Activated CD4-positive, alpha-beta T cell treated with anti-CD3 and anti-CD28 coated beads for 36 hours (primary cell): ENCODE data around the gene PLCXD1. TPM values are rescaled to one million over a fixed set of nuclear protein-coding genes. Genes with fewer than 3 reads are reported as not detected.
"Not testable (repeated sequence)": the region's sequence is repeated elsewhere in the genome, so short reads cannot be mapped to it uniquely, and the experiment has no call there.

Experiments used
- ATAC-seq: fragments of 200-7000 bp; cut with Tn5 transposase; one replicate; pipeline ENCODE4 v1.10.0; 2021; ENCODE audit warnings: mild to moderate bottlenecking, moderate library complexity
- CTCF ChIA-PET: fragments of 350-600 bp; sonication (Branson Sonifier 250); formaldehyde crosslinking; loops from one replicate; lab custom pipeline; 2021; ENCODE audit warnings: antibody characterized with exemption; lab: Charles Lee
- POLR2A ChIA-PET: fragments of 350-600 bp; sonication (Branson Sonifier 250); formaldehyde crosslinking; loops from one replicate; lab custom pipeline; 2021; ENCODE audit warnings: antibody characterized with exemption, inconsistent platforms; lab: Charles Lee
- DNase-seq: peaks from one replicate; pipeline ENCODE4 v3.0.0-alpha.2; 2020
- H3K27ac Mint-ChIP-seq: one replicate; pipeline ENCODE4 v1.8.0; 2021; ENCODE audit warnings: mixed read lengths
- H3K27me3 Mint-ChIP-seq: one replicate; pipeline ENCODE4 v1.8.0; 2021; ENCODE audit warnings: mixed read lengths
- H3K36me3 Mint-ChIP-seq: one replicate; pipeline ENCODE4 v1.8.0; 2021; ENCODE audit warnings: low read depth, mixed read lengths
- H3K4me1 Mint-ChIP-seq: one replicate; pipeline ENCODE4 v1.8.0; 2021; ENCODE audit warnings: mixed read lengths
- H3K4me3 Mint-ChIP-seq: one replicate; pipeline ENCODE4 v1.8.0; 2021; ENCODE audit warnings: mild to moderate bottlenecking, moderate library complexity, mixed read lengths
- H3K9me3 Mint-ChIP-seq: one replicate; pipeline ENCODE4 v1.8.0; 2021; ENCODE audit warnings: low read depth, mixed read lengths
- intact Hi-C, 2 experiments: fragments of 100-400 bp; cut with DNase I in 1 of 2; cut with micrococcal nuclease in 1 of 2; formaldehyde crosslinking; loops; one replicate each; pipeline versions ENCODE4 v1.14.2 to v1.15.1; 2022 to 2024; cut with DNase I, micrococcal nuclease
- total RNA-seq, 2 experiments: library from RNA; stranded (reverse); gene quantifications; one replicate each; pipeline ENCODE4 v1.2.3, GENCODE V29; 2021

PLCXD1 gene
- total RNA-seq, 2 experiments from 2014 or later: 92.8 to 127 TPM

- POLR2A ChIA-PET: no interaction called here
- DNase-seq (no peak), ATAC-seq (no peak)
- Mint-ChIP-seq H3K4me3 (no peak overlapping the region), H3K27me3 (no peaks in the 10 kb centered on the region), H3K27ac (no peak overlapping the region), H3K36me3 (no peaks in the 10 kb centered on the region), H3K9me3 (no peaks in the 10 kb centered on the region), H3K4me1 (peaks cover 8% of the 10 kb centered on the region)
- CTCF ChIA-PET: no interaction called here
- intact Hi-C loops: no loop called here
Measured at GRCh38 chrX:329291-329910, 48.2 kb downstream of the PLCXD1 start.

GRCh38 chrX:330141-330725 is 49.1 kb downstream of the PLCXD1 start:
- ATAC-seq, H3K27me3 Mint-ChIP-seq, H3K36me3 Mint-ChIP-seq, intact Hi-C loops, CTCF ChIA-PET, H3K27ac Mint-ChIP-seq, DNase-seq, H3K4me1 Mint-ChIP-seq, POLR2A ChIA-PET, H3K4me3 Mint-ChIP-seq, H3K9me3 Mint-ChIP-seq: not testable (repeated sequence)

GRCh38 chrX:330726-331150 is 49.6 kb downstream of the PLCXD1 start:
- ChIA-PET CTCF (no interaction called here), POLR2A (no interaction called here)
- intact Hi-C loops: no loop called here
- H3K9me3 Mint-ChIP-seq: no peaks in the 10 kb centered on the region
- no peaks in the 10 kb centered on the region for H3K36me3 Mint-ChIP-seq
- ATAC-seq: peak; percentile 17
- no peaks in the 10 kb centered on the region for H3K27me3 Mint-ChIP-seq
- DNase-seq: no peak
- no peak overlapping the region for H3K4me3 Mint-ChIP-seq
- no peak overlapping the region for H3K27ac Mint-ChIP-seq
- H3K4me1 Mint-ChIP-seq: peaks cover 4% of the 10 kb centered on the region

- ATAC-seq (peak; percentile 60), DNase-seq (no peak)
- H3K9me3 Mint-ChIP-seq: no peaks in the 10 kb centered on the region
- ChIA-PET CTCF (no interaction called here), POLR2A (no interaction called here)
- H3K27ac Mint-ChIP-seq: no peak overlapping the region
- no peak overlapping the region for H3K4me3 Mint-ChIP-seq
- intact Hi-C loops: no loop called here
- peaks cover 4% of the 10 kb centered on the region for H3K4me1 Mint-ChIP-seq
- H3K27me3 Mint-ChIP-seq: no peaks in the 10 kb centered on the region
- H3K36me3 Mint-ChIP-seq: peaks cover 3% of the 10 kb centered on the region
Measured at GRCh38 chrX:331151-331824, 50.1 kb downstream of the PLCXD1 start.

- ChIA-PET POLR2A (no interaction called here), CTCF (no interaction called here)
- ATAC-seq: peak; percentile 11
- Mint-ChIP-seq H3K4me3 (no peak overlapping the region), H3K4me1 (peaks cover 4% of the 10 kb centered on the region), H3K36me3 (peaks cover 7% of the 10 kb centered on the region), H3K9me3 (no peaks in the 10 kb centered on the region), H3K27me3 (no peaks in the 10 kb centered on the region), H3K27ac (no peak overlapping the region)
- no peak for DNase-seq
- intact Hi-C loops: no loop called here
Measured at GRCh38 chrX:331825-332495, 50.8 kb downstream of the PLCXD1 start.

DNA sequence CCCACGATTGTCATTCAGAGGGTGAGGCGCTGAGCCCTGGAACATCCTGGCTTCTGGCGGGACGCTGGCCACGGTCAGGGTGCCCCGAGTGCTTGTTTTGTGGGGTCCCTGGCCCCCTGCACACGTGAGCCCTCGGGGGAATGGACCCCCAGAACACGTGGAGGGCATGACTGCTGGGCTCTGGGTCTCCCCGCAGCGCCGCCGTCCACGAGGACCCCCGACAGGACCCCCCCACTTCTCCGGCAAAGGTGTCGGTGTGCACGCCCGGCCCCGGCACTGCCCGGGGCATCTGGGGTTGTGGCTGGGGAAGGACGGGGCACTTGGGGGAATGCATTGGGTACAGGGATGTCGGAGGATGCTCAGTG is 51.3 kb downstream of the PLCXD1 start:
- DNase-seq: no peak
- Mint-ChIP-seq H3K36me3 (peaks cover 10% of the 10 kb centered on the region), H3K4me3 (no peak overlapping the region)

GRCh38 chrX:332916-333610 is 51.9 kb downstream of the PLCXD1 start:
- Mint-ChIP-seq H3K36me3 (peaks cover 12% of the 10 kb centered on the region), H3K27me3 (no peaks in the 10 kb centered on the region), H3K4me3 (no peak overlapping the region), H3K27ac (no peak overlapping the region), H3K4me1 (peaks cover 4% of the 10 kb centered on the region), H3K9me3 (no peaks in the 10 kb centered on the region)
- ATAC-seq (no peak), DNase-seq (no peak)
- intact Hi-C loops: no loop called here
- ChIA-PET POLR2A (no interaction called here), CTCF (no interaction called here)

More for the DNA sequence above, 51.3 kb downstream of the PLCXD1 start:
- H3K27ac Mint-ChIP-seq: no peak overlapping the region
- CTCF ChIA-PET: no interaction called here
- H3K27me3 Mint-ChIP-seq: no peaks in the 10 kb centered on the region
- H3K4me1 Mint-ChIP-seq: peaks cover 4% of the 10 kb centered on the region
- ATAC-seq: no peak
- no peaks in the 10 kb centered on the region for H3K9me3 Mint-ChIP-seq
- POLR2A ChIA-PET: no interaction called here
- intact Hi-C loops: no loop called here

GRCh38 chrX:333611-334311 is 52.6 kb downstream of the PLCXD1 start:
- H3K36me3 Mint-ChIP-seq: peaks cover 15% of the 10 kb centered on the region
- no peaks in the 10 kb centered on the region for H3K27me3 Mint-ChIP-seq
- no peak overlapping the region for H3K27ac Mint-ChIP-seq
- H3K9me3 Mint-ChIP-seq: no peaks in the 10 kb centered on the region
- CTCF ChIA-PET: no interaction called here
- no peak overlapping the region for H3K4me3 Mint-ChIP-seq
- H3K4me1 Mint-ChIP-seq: peaks cover 4% of the 10 kb centered on the region
- POLR2A ChIA-PET: no interaction called here
- no peak for ATAC-seq
- intact Hi-C loops: no loop called here
- DNase-seq: no peak

- no peak overlapping the region for H3K27ac Mint-ChIP-seq
- POLR2A ChIA-PET: no interaction called here
- intact Hi-C loops: no loop called here
Measured at GRCh38 chrX:334331-334891, 53.2 kb downstream of the PLCXD1 start.

DNA sequence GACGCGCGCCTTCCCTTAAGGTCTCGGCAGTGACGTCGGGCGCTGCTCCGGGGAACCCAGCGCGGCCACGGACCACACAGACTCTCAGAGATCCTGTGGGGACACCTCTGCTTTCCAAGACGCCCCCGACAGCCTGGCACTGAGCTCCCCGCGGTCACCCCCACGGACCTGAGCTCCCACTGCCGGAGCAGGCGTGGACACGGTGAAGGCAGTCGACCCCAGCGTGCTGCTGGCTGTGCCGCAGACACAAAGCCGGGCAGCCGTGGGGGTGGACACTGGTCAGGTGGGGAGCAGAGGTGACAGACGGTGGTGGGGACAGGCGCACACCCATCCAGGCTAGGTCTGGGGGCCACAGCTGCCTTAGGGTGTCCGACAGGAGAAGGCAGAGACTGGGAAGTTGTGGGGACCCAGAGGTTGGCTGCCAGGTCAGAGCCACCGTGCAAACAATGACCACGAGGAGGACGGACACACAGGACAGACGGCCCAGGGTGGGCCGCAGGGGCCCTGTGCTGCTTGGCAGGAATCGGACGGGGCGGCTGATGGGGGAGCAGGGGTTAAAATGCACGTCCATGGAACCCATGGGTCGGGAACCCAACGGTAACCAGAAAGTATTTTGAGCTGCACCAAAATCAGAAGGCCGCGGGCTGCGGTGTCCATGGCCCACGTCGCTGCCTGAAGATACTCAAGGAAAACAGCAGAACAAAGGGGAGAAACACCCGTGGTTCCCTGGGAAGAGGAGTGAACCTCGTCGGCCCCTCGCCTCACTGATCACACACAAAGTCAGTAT is 54.0 kb downstream of the PLCXD1 start:
- Mint-ChIP-seq H3K36me3 (peaks cover 18% of the 10 kb centered on the region), H3K4me3 (no peak overlapping the region), H3K4me1 (peaks cover 4% of the 10 kb centered on the region), H3K27ac (no peak overlapping the region), H3K9me3 (no peaks in the 10 kb centered on the region), H3K27me3 (no peaks in the 10 kb centered on the region)
- ChIA-PET CTCF (no interaction called here), POLR2A (no interaction called here)
- no peak for ATAC-seq
- intact Hi-C loops: no loop called here
- no peak for DNase-seq

More at GRCh38 chrX:334331-334891, 53.2 kb downstream of the PLCXD1 start:
- Mint-ChIP-seq H3K27me3 (no peaks in the 10 kb centered on the region), H3K4me3 (no peak overlapping the region), H3K4me1 (peaks cover 4% of the 10 kb centered on the region), H3K36me3 (peaks cover 18% of the 10 kb centered on the region), H3K9me3 (no peaks in the 10 kb centered on the region)
- no peak for ATAC-seq
- no peak for DNase-seq
- CTCF ChIA-PET: no interaction called here
